ENCODE results near the gene PISD. TPM values are rescaled to one million over a fixed set of nuclear protein-coding genes. Genes with fewer than 3 reads are reported as not detected.

PISD gene
- total RNA-seq, 2 donors from 2014 or later = 39.1 to 43.4 TPM

DNA sequence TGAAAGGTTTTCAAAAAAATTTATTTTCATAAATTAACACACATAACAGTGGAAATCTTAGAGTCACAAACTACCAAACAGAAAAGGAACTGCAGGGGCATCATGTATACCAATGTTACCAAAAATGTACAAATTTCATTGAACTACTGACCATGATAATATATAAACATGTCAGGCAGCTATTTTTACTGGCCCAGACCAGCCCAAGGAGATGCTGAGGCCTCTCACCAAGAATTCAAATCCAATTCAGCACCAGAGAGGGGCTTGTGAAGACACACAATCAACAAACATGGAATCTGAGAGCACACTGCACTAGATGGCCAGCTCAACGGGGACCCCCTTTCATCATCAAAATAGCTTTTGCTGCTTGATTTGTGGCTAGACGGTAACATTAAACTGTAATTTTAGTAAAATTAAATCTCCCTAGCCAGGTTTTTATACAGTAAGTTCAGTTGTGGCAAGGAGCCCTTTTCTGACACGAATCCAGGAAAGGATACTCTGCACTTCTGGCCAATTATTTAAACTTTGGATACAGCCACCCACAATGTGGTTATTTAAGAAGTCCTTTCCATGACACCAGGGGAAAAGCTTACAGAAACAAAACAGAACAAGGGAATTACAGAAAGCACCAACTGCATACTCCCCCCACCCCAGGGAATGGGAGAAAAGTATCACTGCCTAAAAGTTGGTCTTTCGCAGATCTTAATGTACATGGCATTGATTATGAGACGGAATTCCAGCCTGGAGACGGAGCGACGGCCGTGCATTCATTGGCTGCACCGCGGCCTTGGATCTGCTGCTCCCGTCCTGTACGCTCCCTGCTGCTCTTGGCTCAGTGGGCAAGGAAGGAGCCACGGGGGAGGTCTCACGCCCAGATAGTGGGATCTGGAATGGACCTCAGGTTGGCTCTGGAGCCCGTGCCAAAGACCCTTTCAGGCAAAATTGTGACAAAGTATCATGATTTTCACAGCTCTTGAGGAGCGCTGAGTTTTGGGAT, 19.6 kb upstream of the PISD start:
- Histone ChIP-seq H3K4me3 (ENCODE audit: low read length) (no peak overlapping the region), H3K4me1 (ENCODE audit: control insufficient read depth, insufficient read depth, low read length) (no peaks in the 10 kb centered on the region), H3K27ac (ENCODE audit: low read depth, low read length) (no peak overlapping the region), H3K9ac (ENCODE audit: extremely low read depth, low read length, poor library complexity, severe bottlenecking) (no peak overlapping the region), H3K36me3 (ENCODE audit: control insufficient read depth, insufficient read depth, low read length) (peaks cover 39% of the 10 kb centered on the region), H3K9me3 (ENCODE audit: control insufficient read depth, low read length) (no peaks in the 10 kb centered on the region), H3K27me3 (ENCODE audit: control insufficient read depth, insufficient read depth, low read length, poor library complexity, severe bottlenecking) (no peaks in the 10 kb centered on the region)
- no peak for DNase-seq
- Mint-ChIP-seq H3K4me3 (no peak overlapping the region), H3K27ac (no peak overlapping the region), H3K27me3 (ENCODE audit: insufficient read depth) (no peaks in the 10 kb centered on the region), H3K36me3 (ENCODE audit: low read depth) (peaks cover 32% of the 10 kb centered on the region), H3K4me1 (no peaks in the 10 kb centered on the region), H3K9me3 (peaks cover under 1% of the 10 kb centered on the region)
- WGBS, 2 experiments (ENCODE audit: insufficient coverage in 1 of 2, insufficient read length in 1 of 2) = 94 to 97% methylated on average over 13 to 17 of the region's 17 CpGs
- TF ChIP-seq, protein P1, sequence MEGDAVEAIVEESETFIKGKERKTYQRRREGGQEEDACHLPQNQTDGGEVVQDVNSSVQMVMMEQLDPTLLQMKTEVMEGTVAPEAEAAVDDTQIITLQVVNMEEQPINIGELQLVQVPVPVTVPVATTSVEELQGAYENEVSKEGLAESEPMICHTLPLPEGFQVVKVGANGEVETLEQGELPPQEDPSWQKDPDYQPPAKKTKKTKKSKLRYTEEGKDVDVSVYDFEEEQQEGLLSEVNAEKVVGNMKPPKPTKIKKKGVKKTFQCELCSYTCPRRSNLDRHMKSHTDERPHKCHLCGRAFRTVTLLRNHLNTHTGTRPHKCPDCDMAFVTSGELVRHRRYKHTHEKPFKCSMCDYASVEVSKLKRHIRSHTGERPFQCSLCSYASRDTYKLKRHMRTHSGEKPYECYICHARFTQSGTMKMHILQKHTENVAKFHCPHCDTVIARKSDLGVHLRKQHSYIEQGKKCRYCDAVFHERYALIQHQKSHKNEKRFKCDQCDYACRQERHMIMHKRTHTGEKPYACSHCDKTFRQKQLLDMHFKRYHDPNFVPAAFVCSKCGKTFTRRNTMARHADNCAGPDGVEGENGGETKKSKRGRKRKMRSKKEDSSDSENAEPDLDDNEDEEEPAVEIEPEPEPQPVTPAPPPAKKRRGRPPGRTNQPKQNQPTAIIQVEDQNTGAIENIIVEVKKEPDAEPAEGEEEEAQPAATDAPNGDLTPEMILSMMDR (conservative IDR thresholded peaks at IDR 0.05) = no peak

DNA sequence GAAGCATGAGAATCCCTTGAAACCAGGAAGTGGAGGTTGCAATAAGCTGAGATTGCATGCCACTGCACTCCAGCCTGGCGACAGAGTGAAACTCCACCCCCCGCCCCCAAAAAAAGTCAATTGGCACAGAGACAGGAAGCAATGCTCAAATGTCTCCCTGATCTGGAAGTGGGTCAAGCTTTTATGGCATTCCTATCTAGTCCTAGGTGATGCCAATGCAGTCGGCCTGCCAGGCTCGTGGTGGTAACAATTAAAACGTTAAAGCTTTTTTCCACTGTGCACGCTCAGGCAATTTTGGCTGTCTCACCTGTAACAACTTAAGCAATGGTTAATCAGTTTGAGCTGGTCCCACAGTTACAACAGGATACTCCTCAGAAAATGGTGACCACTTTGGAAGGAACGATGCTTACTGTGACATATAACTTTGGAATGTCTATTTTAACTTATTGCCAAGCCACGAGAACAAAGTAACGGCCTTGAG, 18.9 kb upstream of the PISD start:
- Histone ChIP-seq H3K9me3 (ENCODE audit: control insufficient read depth, low read length) (no peaks in the 10 kb centered on the region), H3K27me3 (ENCODE audit: control insufficient read depth, insufficient read depth, low read length, poor library complexity, severe bottlenecking) (no peaks in the 10 kb centered on the region), H3K4me1 (ENCODE audit: control insufficient read depth, insufficient read depth, low read length) (no peaks in the 10 kb centered on the region), H3K36me3 (ENCODE audit: control insufficient read depth, insufficient read depth, low read length) (peaks cover 34% of the 10 kb centered on the region), H3K9ac (ENCODE audit: extremely low read depth, low read length, poor library complexity, severe bottlenecking) (no peak overlapping the region), H3K4me3 (ENCODE audit: low read length) (no peak overlapping the region), H3K27ac (ENCODE audit: low read depth, low read length) (no peak overlapping the region)
- Mint-ChIP-seq H3K4me1 (no peaks in the 10 kb centered on the region), H3K9me3 (peaks cover 2% of the 10 kb centered on the region), H3K4me3 (no peak overlapping the region), H3K27ac (no peak overlapping the region), H3K36me3 (ENCODE audit: low read depth) (peaks cover 29% of the 10 kb centered on the region), H3K27me3 (ENCODE audit: insufficient read depth) (peaks cover 4% of the 10 kb centered on the region)
- TF ChIP-seq, protein P1 (conservative IDR thresholded peaks at IDR 0.05) = no peak
- DNase-seq = no peak
- 96 to 97% methylated on average over 6 to 9 of the region's 9 CpGs for WGBS, 2 experiments (ENCODE audit: insufficient coverage in 1 of 2, insufficient read length in 1 of 2)

DNA sequence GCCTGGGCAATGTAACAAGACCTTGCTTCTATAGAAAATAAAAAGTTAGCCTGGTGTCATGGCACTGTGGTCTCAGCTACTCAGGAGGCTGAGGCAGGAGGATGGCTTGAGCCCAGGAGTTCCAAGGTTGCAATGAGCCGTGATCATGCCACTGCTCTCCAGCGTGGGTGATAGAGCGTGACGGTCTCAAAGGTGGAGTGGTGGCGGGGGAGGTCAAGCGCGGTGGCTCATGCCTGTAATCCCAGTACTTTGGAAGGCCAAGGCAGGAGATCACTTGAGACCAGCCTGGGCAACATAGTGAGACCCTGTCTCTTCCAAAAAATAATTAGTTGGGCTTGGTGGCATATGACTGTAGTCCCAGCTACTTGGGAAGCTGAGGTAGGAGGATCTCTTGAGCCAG, 16.7 kb upstream of the PISD start:
- no peak overlapping the region for H3K27ac Mint-ChIP-seq
- H3K9me3 Mint-ChIP-seq = peaks cover 2% of the 10 kb centered on the region
- Histone ChIP-seq H3K9ac (ENCODE audit: extremely low read depth, low read length, poor library complexity, severe bottlenecking) (no peak overlapping the region), H3K27ac (ENCODE audit: low read depth, low read length) (no peak overlapping the region), H3K4me1 (ENCODE audit: control insufficient read depth, insufficient read depth, low read length) (no peaks in the 10 kb centered on the region), H3K36me3 (ENCODE audit: control insufficient read depth, insufficient read depth, low read length) (peaks cover 15% of the 10 kb centered on the region), H3K9me3 (ENCODE audit: control insufficient read depth, low read length) (no peaks in the 10 kb centered on the region), H3K27me3 (ENCODE audit: control insufficient read depth, insufficient read depth, low read length, poor library complexity, severe bottlenecking) (no peaks in the 10 kb centered on the region), H3K4me3 (ENCODE audit: low read length) (no peak overlapping the region)
- peaks cover 5% of the 10 kb centered on the region for H3K27me3 Mint-ChIP-seq (ENCODE audit: insufficient read depth)
- H3K4me1 Mint-ChIP-seq = no peaks in the 10 kb centered on the region
- H3K36me3 Mint-ChIP-seq (ENCODE audit: low read depth) = peaks cover 8% of the 10 kb centered on the region
- no peak overlapping the region for H3K4me3 Mint-ChIP-seq
- TF ChIP-seq, protein P1 (conservative IDR thresholded peaks at IDR 0.05) = no peak
- WGBS, 2 experiments (ENCODE audit: insufficient coverage in 1 of 2, insufficient read length in 1 of 2) = 88 to 91% methylated on average over 7 of the region's 7 CpGs
- DNase-seq = no peak
